Measurements from ENCODE around the gene RAB11FIP5. TPM values are rescaled to one million over a fixed set of nuclear protein-coding genes. Genes with fewer than 3 reads are reported as not detected.
"Not testable (repeated sequence)": the region's sequence is repeated elsewhere in the genome, so short reads cannot be mapped to it uniquely, and the experiment has no call there.

The RAB11FIP5 gene
- total RNA-seq, 1 donor from 2014 or later: 28.1 TPM

DNA sequence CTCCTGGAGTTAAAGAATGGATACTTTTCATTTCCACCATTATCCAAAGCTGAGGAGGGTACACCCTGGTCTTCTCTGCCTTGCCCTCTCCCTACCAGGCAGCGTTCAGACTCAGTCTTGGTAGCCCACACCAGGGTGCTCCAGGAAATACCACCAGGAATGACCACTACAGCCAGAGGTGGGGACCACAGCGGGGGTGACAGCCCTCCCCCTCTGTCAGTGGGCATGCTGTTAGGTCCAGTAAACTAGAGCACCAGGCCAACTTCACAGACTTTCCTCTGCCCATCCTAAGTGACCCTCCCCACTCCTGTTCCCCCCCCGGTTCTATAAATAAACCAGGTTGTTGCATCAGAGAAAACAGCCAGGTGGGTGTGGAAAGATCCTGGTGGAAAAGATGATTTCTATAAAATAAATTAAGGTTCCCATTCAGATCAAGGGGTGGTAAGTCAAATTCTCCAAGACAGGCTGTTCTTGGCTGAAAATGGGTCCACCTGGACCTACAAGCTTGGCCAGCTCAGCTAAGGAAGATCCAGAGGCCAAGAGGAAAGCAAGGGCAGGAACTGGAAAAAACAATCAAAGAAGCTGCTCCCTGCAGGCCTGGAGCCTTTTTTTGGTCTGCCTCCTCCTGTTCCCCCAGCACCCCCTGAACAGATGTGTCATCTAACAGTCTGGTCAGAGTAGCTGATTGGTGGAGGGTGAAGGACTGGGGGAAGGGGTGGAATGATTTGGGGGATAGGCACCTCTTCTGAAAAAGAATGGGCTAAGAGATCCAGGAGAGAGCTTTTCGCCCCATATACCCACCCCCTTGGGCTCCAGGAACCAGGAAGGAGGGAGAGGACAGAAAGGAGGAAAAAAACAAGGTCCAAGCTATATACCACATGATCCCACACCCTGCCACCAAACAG lies 2.3 kb downstream of the RAB11FIP5 start:
- peak; percentile 64 for DNase-seq (ENCODE audit: low spot score)

DNA sequence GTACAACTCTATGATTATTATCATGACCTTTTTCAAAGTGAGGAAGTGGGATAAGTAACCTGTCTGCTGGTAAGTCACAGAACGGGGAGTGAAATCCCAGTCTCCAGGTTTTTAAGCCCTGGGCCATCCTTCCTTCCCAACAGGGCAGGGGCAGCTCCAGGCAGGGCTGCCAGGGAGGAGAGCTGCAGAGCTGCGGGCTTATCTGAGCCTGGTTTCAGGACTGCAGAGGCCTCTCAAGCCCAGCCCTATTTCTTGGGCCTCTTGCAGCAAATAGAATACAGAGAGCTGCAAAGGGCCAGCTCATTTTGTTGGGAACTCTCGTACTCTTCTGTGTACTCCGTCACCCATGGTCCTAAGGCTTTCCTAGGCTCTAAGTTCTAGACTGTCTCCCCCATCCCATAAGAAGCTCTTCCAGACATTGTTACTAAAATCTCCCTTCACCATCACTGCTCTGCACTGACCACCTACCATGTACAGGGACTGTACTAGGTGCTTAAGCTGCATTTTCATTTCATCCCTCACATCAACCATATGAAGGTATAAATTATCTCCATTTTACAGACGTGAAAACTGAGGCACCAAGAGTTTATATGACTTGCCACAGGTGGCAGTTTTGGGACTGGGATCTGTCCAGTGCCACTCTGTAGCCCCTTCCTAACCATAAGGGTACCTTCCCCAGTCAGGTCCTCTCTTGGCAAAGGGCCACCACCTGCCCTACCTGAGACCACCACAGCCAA lies 3.1 kb downstream of the RAB11FIP5 start:
- DNase-seq (ENCODE audit: low spot score): peak; percentile 28

DNA sequence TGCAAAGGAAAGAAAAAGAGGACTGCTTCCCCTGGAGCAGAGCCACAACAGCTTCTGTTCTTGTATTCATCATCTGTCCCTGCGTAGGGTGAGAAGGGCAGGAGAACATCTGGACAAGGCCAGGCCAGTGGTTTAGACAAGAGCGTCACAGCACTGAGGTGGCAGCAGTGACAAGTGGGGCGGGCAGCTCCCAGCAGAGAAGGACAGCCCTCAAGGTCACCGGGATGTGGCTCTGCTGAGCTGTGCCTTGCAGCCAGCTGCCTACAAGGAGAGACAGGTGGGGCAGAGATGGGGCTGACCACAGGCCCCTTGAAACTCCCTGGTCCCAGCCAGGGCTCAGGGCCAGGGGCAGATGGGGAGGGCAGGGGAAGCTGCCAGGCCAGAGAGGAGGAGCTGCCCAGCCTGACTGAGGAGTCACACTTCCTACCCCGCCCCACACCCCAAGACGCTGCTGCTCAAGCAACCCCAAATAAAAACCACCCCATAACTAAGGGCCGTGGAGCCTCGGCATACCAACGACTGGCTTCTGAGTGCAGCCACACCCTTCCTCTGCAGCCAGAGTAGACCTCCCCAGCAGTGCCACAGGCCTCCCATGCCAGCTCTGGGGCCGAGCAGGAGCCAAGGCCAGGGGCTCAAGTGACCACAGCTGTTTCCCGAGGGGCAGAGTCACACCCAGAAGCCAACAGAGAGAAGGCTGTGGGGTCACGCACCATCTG lies 5.4 kb downstream of the RAB11FIP5 start:
- DNase-seq (ENCODE audit: low spot score): peak; percentile 89

DNA sequence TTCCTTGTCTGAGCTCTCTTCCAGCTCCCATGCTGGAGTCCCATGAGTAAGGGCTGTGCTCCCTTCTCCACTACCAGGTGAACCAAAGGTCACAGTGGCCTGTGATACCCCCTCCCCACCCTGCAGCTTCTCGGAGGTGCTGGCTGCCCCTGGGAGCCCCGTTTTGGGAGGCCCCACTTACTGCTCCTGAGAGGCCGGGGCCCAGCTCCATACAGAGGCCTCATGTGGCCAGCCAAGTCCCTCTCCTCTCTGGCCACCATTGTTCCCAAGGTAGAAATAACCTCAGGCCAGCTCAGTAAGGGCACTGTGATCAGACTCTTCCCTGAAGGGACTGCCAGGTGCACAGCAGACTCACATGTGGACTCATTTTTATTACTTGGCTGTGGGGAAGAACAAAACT lies 6.0 kb downstream of the RAB11FIP5 start:
- DNase-seq (ENCODE audit: low spot score): no peak

DNA sequence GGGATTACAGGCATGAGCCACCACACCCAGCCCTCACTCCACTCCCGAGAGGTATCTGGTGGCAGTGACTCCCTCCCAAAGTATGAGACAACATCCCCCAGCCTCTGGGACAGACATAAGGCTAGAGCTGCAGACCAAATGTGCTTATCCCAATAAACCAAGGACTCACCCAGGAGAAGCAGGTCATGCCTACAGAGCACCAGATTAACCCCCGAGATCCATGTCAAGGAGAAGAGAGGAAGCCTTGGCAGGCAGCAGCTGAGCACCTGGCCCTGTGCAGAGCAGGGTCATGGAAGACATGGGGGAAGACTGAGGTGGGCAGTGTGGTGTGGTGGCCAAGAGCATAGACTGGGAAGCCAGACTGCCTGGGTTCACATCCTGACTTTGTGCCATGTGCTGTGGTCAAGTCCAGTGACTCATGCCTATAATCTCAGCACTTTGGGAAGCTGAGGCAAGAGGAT lies 7.2 kb downstream of the RAB11FIP5 start:
- no peak for DNase-seq (ENCODE audit: low spot score)

DNA sequence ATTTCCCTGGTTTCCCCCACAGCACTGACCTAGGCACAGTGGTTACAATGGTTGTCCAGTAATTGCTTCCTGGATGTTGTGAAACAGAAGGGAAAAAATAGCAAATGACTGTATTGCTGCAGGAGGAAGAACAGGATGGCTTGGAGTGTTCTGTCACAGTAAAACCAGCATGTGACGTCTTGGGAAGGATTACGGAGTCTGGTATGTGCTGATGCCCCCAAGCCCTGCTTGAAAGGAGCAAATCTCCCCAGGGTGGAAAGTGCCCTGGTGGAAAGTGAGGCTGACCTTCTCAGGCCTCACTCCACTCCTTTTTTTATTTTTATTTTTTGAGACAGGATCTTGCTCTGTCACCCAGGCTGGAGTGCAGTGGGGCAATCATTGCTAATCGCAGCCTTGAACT lies 7.8 kb downstream of the RAB11FIP5 start:
- no peak for DNase-seq (ENCODE audit: low spot score)

DNA sequence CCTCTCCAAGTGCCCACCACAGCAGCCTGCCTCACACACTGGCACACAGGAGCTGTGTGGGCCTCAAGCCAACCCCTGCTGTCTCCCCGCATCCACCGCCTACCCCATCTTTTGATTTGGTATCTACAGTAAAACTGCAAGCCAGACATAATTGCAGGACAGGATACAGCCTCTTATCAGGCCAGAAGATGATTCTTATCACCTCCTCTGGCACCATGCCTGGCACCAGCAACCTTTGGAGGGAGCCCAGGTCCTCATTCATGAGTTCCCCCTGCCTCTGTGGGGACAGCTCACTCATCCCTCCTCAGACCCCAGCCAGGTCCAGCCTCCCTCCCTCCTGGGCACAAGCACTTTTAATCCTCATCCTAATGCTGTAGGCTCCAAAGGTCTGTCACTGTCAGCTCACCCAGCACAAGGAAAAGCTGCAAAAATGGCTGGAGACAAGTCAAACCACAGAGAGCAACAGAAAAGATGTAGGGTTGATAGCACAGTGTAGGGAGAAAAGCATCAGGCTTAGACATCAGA lies 9.7 kb downstream of the RAB11FIP5 start:
- DNase-seq (ENCODE audit: low spot score): no peak

DNA sequence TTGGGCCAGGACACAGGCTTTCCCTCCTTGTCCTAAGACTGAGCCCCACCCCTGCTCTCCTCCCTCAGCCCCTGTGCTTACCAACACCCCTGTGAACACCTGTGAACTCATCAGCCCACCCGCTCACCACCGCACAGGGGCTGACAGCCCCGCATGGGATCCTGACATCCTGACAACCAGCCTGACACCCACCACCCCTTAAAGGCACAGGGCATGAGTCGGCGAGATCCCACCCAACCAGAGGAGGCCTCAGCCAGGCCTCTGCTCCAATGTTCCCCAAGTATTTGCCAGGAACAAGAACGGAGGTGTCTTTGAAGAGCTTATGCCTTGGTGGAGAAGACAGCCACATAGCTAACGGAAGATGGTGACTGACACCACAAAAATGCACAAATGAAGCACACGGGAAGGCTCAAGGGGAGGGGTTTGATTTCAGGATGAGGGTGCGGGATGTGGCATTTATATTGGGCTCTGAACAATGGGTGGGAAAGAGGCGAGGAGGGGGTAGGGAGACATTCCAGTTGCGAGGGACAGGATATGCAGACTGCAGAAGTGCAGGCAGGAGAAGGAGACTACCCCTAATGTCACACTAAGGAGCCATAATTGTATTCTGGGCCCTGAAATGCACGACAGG lies 11.0 kb downstream of the RAB11FIP5 start:
- no peak for DNase-seq (ENCODE audit: low spot score)

DNA sequence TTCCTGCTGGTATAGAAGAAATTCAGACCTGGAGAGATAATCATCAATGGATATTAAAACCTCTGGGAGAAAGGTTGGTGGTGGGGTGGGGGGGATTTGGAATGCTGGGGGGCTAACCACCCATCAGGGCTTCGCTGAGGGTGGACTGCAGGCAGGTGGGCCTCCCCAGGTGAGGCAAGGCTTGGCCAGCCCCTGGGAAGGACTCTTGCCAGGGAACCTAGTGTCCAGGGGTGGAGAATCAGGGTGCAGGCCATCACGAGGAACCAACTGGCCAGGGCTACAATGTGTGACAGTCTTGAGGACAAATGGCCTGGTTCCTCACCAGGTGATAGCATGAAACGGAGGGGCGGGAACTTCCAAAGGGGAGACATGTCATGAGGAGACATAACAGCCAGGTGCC lies 11.8 kb downstream of the RAB11FIP5 start:
- no peak for DNase-seq (ENCODE audit: low spot score)

DNA sequence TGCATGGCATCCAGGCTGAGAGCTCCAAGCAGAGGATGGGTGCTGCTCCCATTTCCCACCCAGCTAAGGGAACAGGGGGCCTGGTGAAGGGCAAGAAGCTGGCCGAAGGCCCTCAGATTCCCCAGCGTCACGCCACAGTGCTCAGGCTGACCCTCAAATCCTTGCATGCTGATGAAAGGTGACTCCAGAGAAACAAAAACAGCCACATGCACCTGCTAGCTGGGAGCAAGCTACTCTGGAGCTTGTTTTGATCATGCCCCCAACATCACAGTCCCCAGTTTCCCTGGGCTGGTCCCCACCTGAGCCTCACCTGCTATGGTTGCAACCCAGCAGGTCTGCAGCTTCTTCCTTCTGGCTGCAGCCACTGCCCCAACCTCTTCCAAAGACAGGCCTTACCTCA lies 13.3 kb downstream of the RAB11FIP5 start:
- DNase-seq (ENCODE audit: low spot score): no peak

DNA sequence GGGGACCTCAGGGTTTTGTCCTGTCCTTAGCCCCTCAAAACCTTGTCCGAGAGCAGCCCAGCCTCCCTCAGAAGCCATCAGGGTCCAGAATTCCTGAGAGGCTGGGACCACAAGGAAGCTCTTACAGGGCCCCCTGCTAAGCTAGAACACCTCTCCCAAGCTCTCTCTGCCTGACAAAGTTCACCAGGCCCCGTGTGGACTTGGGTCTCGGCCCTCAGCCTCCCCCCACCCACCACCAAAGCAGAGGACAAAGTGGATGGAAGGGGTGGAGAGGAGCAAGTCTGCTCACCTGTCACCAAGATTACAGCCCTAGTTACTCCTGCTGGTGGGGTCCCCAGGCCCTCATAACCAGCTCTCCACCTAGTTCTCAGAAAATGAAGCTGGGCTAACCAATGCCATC lies 16.8 kb downstream of the RAB11FIP5 start:
- no peak for DNase-seq (ENCODE audit: low spot score)

DNA sequence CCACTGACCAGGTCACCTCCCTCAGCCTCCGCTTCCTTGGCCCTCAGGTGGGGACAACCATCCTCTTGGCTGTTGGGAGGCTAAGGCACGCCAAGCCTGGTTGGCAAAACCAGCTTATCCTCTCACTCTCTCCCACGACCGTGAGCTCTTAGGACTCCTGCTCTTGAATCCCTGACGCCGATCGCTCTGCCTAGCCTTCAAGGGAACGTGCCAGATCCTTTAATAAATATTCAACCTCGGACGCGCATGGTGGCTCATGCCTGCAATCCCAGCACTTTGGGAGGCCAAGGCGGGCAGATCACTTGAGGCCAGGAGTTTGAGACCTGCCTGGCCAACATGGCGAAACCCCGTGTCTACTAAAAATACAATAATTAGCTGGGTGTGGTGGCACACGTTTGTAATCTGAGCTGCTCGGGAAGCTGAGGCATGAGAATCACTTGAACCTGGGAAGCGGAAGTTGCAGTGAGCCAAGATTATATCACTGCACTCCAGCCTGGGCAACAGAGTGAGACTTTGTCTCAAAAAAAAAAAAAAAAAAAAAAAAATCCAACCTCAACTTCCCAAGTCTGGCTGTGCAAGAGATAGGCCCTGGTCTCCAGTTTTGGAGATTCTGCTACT lies 19.0 kb downstream of the RAB11FIP5 start:
- not testable (repeated sequence) for DNase-seq (ENCODE audit: low spot score)

DNA sequence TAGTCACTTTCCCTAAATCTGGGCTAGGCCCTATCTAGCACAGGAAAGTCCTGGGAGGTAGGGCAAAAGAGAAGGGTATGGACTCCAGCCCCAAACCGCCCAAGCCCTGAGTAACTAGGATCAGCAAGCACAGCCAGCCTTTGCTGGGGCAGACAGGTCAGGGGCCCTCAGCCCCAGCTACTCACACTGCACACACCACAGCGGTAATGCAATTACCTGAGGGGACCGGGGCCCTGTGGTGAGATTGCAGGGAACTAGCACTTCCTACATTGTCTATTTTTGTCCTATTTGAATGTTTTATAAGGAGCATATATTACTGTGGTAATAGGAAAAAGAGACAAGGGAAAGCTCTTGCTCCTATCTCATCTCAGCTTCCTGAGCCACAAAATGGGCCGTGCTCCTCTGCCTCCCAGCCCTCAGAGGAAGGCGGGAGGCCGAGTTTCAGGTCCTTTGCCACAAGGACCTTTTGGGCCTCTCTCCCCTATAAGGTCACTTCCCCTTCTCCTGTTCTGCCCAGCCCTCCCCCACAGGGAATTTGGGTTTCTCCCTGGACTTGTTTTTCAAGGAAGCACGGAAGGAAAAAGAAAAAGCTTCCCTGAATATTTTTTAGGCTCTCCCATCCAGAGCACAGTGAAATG lies 20.5 kb downstream of the RAB11FIP5 start:
- no peak for DNase-seq (ENCODE audit: low spot score)

DNA sequence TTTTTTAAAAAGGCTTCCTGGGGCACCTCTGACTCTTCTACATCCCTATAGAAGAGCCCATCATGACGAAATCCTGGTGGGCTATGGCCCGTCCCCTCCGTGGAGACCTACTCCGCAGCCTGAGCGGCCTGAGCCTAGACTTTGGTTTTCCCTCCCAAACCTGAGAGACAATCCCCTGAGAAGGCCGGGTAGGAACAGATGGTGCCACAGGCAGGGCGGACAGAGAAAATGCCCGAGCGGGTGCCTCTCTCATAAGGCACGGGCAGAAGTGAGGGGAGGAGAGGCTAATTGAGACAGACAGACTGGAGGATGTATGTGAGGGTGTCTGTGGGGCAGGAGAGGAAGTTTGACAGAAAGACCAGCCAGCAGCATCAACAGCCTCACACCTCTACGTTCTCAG lies 21.1 kb downstream of the RAB11FIP5 start:
- no peak for DNase-seq (ENCODE audit: low spot score)

DNA sequence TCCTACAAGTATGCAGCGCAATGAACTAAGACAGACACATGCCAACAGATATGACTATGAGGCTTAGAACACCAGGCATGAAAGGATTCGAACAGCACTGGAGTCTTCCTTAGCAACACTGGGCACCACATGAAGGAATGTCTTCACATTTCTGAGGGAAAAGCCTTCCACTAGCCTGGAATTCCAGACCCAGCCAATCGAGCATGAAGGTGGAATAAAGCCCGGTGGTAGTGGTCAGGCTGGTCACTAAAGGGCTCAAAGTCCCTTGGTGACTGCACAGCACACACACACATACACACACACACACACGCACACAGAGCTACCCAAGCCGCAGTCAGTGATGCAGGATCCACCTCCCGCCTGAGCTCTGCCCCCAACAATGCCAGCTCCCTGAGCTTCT lies 21.6 kb downstream of the RAB11FIP5 start:
- DNase-seq (ENCODE audit: low spot score): no peak

DNA sequence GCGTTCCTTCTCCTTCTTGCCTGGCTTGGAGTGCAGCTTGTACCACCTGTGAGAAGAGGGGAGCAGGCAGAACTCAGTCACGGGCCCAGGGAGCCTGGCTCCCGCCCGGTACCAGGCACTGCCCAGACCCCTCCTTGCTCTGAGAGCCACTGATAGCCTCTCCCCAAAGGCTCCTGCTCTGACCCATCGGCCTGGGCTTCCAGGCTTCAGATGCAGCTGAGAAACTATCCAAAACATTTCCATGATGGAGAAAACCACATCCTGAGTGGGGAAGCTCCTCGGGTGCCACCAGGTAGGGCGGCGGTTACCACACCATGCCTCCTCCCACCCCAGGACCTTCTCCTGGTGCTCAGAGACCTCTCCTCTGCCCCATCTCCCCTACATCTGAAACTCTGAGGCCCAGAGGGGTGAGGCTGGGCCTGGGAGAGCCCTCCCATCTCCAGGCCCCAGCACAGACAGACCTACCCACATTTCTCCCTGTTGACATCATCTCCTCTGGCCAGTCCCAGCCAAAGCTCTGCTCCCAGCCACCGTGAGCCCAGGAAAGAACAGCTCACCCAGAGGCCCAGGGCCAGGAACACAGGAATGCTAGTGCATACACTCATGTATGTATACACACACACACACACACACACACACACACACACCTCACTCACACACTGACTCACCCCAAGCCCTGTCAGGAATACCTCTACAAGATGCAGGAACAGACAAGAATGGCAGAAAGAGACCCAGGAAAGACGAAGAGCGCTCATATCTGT lies 23.3 kb downstream of the RAB11FIP5 start:
- no peak for DNase-seq (ENCODE audit: low spot score)

DNA sequence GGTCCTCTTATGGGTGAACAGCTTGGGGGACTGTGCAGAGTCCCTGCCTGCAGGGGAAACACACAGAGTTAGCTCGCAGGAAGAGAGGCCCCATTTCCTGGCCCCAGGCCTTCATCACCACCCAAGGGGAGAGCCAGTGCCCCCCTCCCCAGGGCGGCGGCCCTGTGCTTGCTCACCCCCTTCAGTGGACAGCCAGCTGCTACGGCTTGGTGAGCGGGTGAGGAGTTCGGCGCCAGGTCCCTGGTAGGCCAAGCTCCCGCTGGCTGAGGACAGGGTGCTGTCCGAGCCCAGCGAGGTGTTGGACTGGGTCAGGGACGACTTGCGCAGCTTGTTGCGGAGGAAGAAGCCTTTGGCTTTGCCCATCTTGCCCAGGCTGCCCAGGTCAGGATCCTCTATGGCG lies 24.0 kb downstream of the RAB11FIP5 start:
- no peak for DNase-seq (ENCODE audit: low spot score)

DNA sequence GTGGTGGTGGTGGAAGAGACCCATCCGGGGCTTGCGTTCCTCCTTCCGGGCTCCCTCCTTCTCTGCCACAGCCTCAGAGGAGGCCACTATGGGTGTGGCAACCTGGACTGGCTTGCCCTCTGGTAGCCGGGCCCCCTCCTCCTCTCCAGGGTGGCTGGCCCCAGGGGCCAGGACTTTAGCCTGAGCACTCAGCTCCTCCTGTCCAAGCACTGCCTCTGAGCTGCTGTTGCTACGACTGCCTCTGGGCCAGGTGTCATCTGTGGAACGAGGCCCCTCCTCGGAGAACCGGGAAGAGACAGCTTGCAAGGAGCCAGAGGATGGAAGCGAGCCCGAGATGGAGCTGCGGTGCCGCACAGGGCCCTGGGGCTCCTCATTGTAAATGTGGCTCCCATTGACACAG lies 24.5 kb downstream of the RAB11FIP5 start:
- DNase-seq (ENCODE audit: low spot score): no peak

DNA sequence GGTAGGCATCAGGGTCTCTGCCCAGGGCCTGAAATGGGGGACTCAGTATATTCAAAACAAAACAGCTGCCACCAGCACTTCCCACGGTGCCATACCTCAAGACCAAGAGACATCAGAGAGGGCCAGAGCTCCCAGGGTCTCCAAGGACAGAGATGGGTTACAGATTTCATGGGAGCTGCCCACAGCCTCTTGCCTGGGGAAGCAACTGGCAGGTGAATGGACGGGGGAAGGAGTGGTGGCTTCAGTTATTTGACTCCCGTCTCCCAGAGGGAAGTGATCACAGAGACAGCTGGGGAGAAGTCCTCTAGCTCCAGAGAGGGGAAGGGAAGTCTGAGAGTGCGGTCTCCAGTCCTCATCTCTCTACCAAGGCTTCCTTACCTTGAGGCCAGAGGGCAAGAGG lies 25.4 kb downstream of the RAB11FIP5 start:
- DNase-seq (ENCODE audit: low spot score): no peak

Data from mesenteric fat pad (tissue), 1 donor.